GM12801 (cell line): ENCODE data around the gene RIMKLA.

Source experiments
- CTCF ChIP-seq: IDR thresholded peaks from one replicate; pipeline ENCODE4 v1.5.1; 2011; ENCODE audit warnings: control low read depth; ENCODE audit not compliant: insufficient read length; ENCODE audit errors: extremely low read depth

Gene RIMKLA

GRCh38 chr1:42403880-42404400, 23.3 kb downstream of the RIMKLA start:
- TF ChIP-seq CTCF, result no peak

GRCh38 chr1:42414551-42415496, 34.2 kb downstream of the RIMKLA start:
- no peak for TF ChIP-seq CTCF

- no peak for TF ChIP-seq CTCF
Observed at GRCh38 chr1:42417166-42417565, 36.6 kb downstream of the RIMKLA start.

GRCh38 chr1:42418516-42418915, 37.9 kb downstream of the RIMKLA start:
- TF ChIP-seq CTCF, result no peak

- TF ChIP-seq CTCF, result no peak
Observed at GRCh38 chr1:42419126-42419821, 38.7 kb downstream of the RIMKLA start.

- TF ChIP-seq CTCF, result no peak
Observed at GRCh38 chr1:42420121-42420520, 39.5 kb downstream of the RIMKLA start.

- no peak for TF ChIP-seq CTCF
Observed at GRCh38 chr1:42420911-42421585, 40.5 kb downstream of the RIMKLA start.
